PC-3 (cell line): Measurements from ENCODE around the gene EXOG.

Experiments
- CTCF ChIP-seq: fragments of 300-600 bp; sonication (generic); conservative IDR thresholded peaks from 2 replicates; pipeline ENCODE4 v1.5.1; 2017; ENCODE audit warnings: antibody characterized with exemption, low read depth, mild to moderate bottlenecking, low read length
- EZH2 ChIP-seq: fragments of 300-600 bp; sonication (generic); IDR thresholded peaks from one replicate; pipeline ENCODE4 v1.6.1; 2017; ENCODE audit warnings: antibody characterized with exemption, mild to moderate bottlenecking, low read length; ENCODE audit not compliant: unreplicated experiment

GRCh38 chr3:38450853-38451252, 45.3 kb upstream of the EXOG start:
- TF ChIP-seq CTCF, result no peak
- no peak for TF ChIP-seq EZH2
